ENCODE results near the gene CERKL.

The CERKL gene

GRCh38 chr2:181576431-181576830 lies 80.5 kb downstream of the CERKL start:
- DNase-seq (ENCODE audit: low spot score), result no peak

DNA sequence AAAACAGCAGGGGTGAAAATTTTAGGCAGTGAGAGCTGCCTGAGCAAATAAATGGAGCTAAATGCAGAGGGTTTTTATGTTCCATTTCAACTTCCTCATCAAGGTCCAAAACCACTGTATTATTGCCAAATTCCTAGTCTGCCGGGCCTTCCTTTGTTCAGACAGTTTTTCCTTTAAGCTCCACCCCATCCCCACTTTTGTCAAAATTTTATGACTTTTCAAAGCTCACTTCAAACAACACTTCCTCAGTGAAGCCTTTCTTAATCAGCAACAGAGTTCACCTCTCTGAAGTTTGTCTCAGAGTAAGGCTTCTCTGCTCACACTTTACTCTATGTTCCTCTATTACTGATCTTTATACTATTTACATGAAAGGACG lies 81.3 kb downstream of the CERKL start:
- no peak for DNase-seq (ENCODE audit: low spot score)

GRCh38 chr2:181575024-181575649 lies 81.8 kb downstream of the CERKL start:
- DNase-seq (ENCODE audit: low spot score), result no peak

GRCh38 chr2:181574321-181574720 lies 82.6 kb downstream of the CERKL start:
- DNase-seq (ENCODE audit: low spot score), result no peak

- DNase-seq (ENCODE audit: low spot score), result peak; percentile 34
Observed at GRCh38 chr2:181573140-181573736, 83.7 kb downstream of the CERKL start.

GRCh38 chr2:181570833-181571661 lies 85.9 kb downstream of the CERKL start:
- no peak for DNase-seq (ENCODE audit: low spot score)

DNA sequence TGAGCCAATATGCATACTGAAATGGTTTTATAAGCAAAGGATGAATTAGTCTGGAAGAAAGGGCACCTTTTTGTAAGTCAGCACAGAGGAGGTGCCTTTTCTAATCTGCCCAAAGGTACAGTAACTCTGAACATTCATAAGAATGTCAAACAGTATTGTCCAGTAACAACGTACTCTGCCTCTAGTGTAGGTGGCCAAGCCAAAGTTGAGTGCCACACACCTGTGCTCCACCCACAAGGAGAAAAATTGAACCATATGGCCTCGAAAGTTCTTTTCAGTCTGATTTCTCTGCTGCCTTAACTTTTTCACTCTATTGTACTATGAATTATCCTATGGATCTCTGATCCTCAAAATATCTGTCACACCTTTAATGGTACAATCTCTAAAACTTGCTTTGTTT lies 86.8 kb downstream of the CERKL start:
- no peak for DNase-seq (ENCODE audit: low spot score)

GRCh38 chr2:181566334-181567032 lies 90.4 kb downstream of the CERKL start:
- no peak for DNase-seq (ENCODE audit: low spot score)

GRCh38 chr2:181563101-181563692 lies 93.7 kb downstream of the CERKL start:
- DNase-seq (ENCODE audit: low spot score), result peak; percentile 21

GRCh38 chr2:181558371-181558770 lies 98.5 kb downstream of the CERKL start:
- DNase-seq (ENCODE audit: low spot score), result no peak

DNA sequence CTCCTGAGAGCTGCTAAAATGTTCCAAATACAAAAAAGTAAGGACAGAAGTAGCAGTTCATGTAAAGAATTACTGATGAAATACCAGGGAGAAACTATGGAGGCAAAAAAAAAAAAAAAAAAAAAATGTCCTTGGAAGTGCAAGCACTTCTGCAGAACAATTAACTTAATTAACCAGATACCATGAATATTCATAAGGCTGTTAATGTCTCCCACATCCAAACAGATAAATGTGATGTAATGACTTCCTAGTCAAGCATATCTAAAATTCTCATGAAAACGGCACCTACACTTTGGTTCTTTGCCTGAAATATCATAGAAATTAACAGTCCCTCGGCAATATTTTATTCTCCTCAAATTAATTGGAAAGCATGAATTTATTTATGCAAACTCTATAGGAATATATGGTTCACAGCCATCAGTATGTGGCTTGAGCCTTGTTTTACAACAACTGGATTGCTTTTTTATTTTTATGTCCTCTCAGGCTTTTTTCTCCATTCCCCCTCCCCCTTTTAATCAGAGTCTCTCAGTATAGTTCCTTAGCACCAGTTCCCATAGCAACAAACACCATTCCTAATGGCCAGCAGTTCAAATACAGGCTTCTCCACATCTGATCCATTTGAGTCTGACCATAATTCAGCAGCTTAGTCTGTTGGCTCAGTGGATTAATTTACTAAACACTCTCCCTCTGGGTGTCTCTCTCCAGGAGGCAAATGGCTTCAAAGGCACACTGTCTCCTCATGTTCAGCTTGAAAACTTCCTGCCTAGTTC lies 102.7 kb downstream of the CERKL start:
- no peak for DNase-seq (ENCODE audit: low spot score)

GRCh38 chr2:181553244-181553643 lies 103.7 kb downstream of the CERKL start:
- DNase-seq (ENCODE audit: low spot score), result no peak

GRCh38 chr2:181552808-181553207 lies 104.1 kb downstream of the CERKL start:
- peak; percentile 15 for DNase-seq (ENCODE audit: low spot score)

- no peak for DNase-seq (ENCODE audit: low spot score)
Observed at GRCh38 chr2:181546086-181546485, 110.8 kb downstream of the CERKL start.

DNA sequence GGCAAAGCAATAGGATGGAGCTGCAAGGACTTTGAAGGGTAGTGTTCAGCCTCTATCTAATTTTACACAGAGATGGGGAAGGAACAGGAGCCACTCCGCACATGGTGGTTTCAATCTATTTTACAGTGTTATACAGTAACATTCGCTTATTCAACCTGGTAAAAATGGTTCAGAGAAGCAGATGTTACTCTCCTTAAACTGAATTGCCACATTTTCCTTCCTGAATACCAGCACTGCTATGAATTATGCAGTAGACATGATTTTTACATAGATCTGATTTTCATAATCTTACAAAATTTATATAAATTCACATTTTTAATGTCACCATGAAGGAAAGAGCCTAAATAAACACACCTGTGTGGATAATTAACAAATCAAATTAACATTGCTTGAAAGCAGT lies 114.7 kb downstream of the CERKL start:
- no peak for DNase-seq (ENCODE audit: low spot score)

GRCh38 chr2:181540421-181540820 lies 116.5 kb downstream of the CERKL start:
- DNase-seq (ENCODE audit: low spot score), result no peak

DNA sequence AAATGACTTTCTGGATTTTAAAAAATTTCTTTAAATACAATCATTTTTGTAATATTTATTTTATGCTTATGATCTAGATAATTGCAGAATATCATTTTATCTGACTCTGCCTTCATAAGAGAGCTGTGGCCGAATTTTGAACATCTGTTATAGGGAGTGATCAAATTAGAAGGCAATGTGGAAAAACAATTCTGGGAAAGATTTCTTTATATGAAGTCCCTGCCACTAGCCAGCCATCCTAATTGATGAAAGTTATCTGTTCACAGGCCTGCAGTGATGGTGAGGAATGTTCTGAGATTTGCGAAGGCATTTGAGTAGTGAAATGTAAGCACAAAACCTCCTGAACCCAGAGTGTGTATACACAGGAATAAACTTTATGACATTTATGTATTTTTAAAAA lies 120.2 kb downstream of the CERKL start:
- DNase-seq (ENCODE audit: low spot score), result no peak

GRCh38 chr2:181528441-181528840 lies 128.5 kb downstream of the CERKL start:
- no peak for DNase-seq (ENCODE audit: low spot score)

- no peak for DNase-seq (ENCODE audit: low spot score)
Observed at GRCh38 chr2:181527058-181527457, 129.8 kb downstream of the CERKL start.

- DNase-seq (ENCODE audit: low spot score), result no peak
Observed at GRCh38 chr2:181526014-181526413, 130.9 kb downstream of the CERKL start.

DNA sequence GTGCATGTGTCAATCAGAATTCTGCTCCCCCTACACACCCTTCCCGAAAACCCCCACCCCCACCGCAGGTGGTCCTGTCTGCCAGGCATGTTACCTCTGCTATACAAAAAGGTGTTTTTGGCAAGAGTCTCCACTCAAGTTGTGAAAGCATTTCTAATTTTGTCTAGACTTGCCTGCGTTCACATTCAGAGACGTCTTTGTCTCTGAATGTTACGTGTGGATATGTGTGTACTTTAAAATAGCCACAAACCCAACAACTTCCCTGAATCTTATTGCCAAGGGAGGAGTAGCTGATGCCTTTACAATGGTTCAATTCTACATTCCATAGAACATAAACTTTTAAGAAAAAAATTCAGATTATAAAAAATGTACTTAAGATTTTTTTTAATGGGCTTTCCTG lies 133.1 kb downstream of the CERKL start:
- DNase-seq (ENCODE audit: low spot score), result no peak

DNA sequence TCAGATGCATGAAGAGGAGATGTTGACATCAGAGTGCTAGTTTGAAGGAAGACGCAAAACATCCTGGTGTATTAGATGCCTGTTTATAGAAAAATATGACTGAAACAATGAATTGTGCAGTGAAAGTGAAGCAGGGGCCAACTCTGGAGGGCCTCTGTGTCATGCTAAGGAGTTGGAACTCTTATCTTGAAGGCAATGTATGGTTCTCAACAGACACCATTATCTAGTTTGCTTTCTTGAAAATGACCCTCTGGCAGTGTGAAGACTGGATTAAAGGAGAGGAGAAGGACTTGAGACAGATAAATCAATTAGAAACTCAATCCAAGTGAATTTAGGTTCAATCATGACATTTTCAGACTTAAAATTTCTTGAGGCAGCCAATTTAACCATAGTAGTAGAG lies 136.7 kb downstream of the CERKL start:
- no peak for DNase-seq (ENCODE audit: low spot score)
